Hematopoietic multipotent progenitor cell treated with erythropoietin and hydrocortisone succinate and interleukin-3 and kit ligand, for 15 days (in vitro differentiated cells): Measurements from ENCODE around the gene ANTKMT.

Experiments used
- DNase-seq: peaks from one replicate; pipeline ENCODE4 v3.0.0-alpha.2; 2015; ENCODE audit warnings: low spot score

The ANTKMT gene

GRCh38 chr16:715477-716199, 5.3 kb upstream of the ANTKMT start:
- DNase-seq: no peak

- DNase-seq: no peak
These were observed 4.8 kb upstream of the ANTKMT start for GRCh38 chr16:716200-716568.

- DNase-seq: no peak
These were observed 4.1 kb upstream of the ANTKMT start for GRCh38 chr16:716768-717325.

- DNase-seq: no peak
These were observed 3.3 kb upstream of the ANTKMT start for GRCh38 chr16:717450-718245.

- DNase-seq: no peak
These were observed 2.6 kb upstream of the ANTKMT start for GRCh38 chr16:718389-718788.

GRCh38 chr16:718922-719321, 2.0 kb upstream of the ANTKMT start:
- no peak for DNase-seq

- DNase-seq: no peak
These were observed 1.0 kb upstream of the ANTKMT start for GRCh38 chr16:719815-720446.

- no peak for DNase-seq
These were observed 428 bp upstream of the ANTKMT start for GRCh38 chr16:720447-720989.

- no peak for DNase-seq
These were observed 1.0 kb downstream of the ANTKMT start for GRCh38 chr16:721765-722540.

GRCh38 chr16:722835-723633, 2.1 kb downstream of the ANTKMT start:
- DNase-seq: no peak

GRCh38 chr16:723695-724094, 2.7 kb downstream of the ANTKMT start:
- no peak for DNase-seq

GRCh38 chr16:724188-725040, 3.5 kb downstream of the ANTKMT start:
- no peak for DNase-seq

- no peak for DNase-seq
These were observed 4.1 kb downstream of the ANTKMT start for GRCh38 chr16:725041-725376.

GRCh38 chr16:725463-726187, 4.7 kb downstream of the ANTKMT start:
- DNase-seq: no peak

- DNase-seq: no peak
These were observed 5.2 kb downstream of the ANTKMT start for GRCh38 chr16:726188-726437.

GRCh38 chr16:726438-727290, 5.7 kb downstream of the ANTKMT start, which contains the start of the genes CCDC78 and HAGHL:
CCDC78 (minus strand) TSS chr16:726443; CDS start chr16:726367, 76 bp downstream.
HAGHL (plus strand) TSS chr16:727106; CDS start chr16:727510, 404 bp downstream.
- DNase-seq: no peak

GRCh38 chr16:727291-727977, 6.5 kb downstream of the ANTKMT start:
- peak; percentile 39 for DNase-seq
